Activated CD4-positive, alpha-beta T cell treated with anti-CD3 and anti-CD28 coated beads, Interleukin-2, amount 10 ng/mL, durations not matched to agents 24 days and 14 days (primary cell): ENCODE data around the gene ALX4. TPM values are rescaled to one million over a fixed set of nuclear protein-coding genes. Genes with fewer than 3 reads are reported as not detected.

Experiments
- DNase-seq: peaks from one replicate; pipeline ENCODE4 v3.0.0; 2022
- H3K27ac Mint-ChIP-seq: one replicate; pipeline ENCODE4 v1.8.0; 2022; ENCODE audit warnings: mild to moderate bottlenecking, mixed read lengths
- H3K27me3 Mint-ChIP-seq: one replicate; pipeline ENCODE4 v1.8.0; 2022; ENCODE audit warnings: mixed read lengths
- H3K36me3 Mint-ChIP-seq: one replicate; pipeline ENCODE4 v1.8.0; 2022; ENCODE audit warnings: low read depth, mild to moderate bottlenecking, mixed read lengths
- H3K4me1 Mint-ChIP-seq: one replicate; pipeline ENCODE4 v1.8.0; 2021; ENCODE audit warnings: mixed read lengths
- H3K4me3 Mint-ChIP-seq: one replicate; pipeline ENCODE4 v1.8.0; 2022; ENCODE audit warnings: mild to moderate bottlenecking, moderate library complexity, mixed read lengths
- H3K9me3 Mint-ChIP-seq: one replicate; pipeline ENCODE4 v1.8.0; 2021; ENCODE audit warnings: mixed read lengths
- intact Hi-C: fragments of 100-400 bp; cut with micrococcal nuclease; formaldehyde crosslinking; loops from one replicate; pipeline ENCODE4 v1.15.1; 2023
- total RNA-seq: library from RNA; stranded (reverse); gene quantifications from 2 replicates; pipeline ENCODE4 v1.2.3, GENCODE V29; 2022

The ALX4 gene
- total RNA-seq, 1 donor from 2014 or later = not detected

GRCh38 chr11:44269369-44270351 is 40.3 kb downstream of the ALX4 start:
- H3K27me3 Mint-ChIP-seq = peaks cover 3% of the 10 kb centered on the region
- intact Hi-C loops = no loop called here
- no peak for DNase-seq
- peaks cover 3% of the 10 kb centered on the region for H3K4me1 Mint-ChIP-seq
- H3K4me3 Mint-ChIP-seq = no peak overlapping the region
- no peaks in the 10 kb centered on the region for H3K9me3 Mint-ChIP-seq
- no peaks in the 10 kb centered on the region for H3K36me3 Mint-ChIP-seq
- H3K27ac Mint-ChIP-seq = no peak overlapping the region

GRCh38 chr11:44268614-44269080 is 41.3 kb downstream of the ALX4 start:
- DNase-seq = no peak
- Mint-ChIP-seq H3K4me1 (peaks cover 3% of the 10 kb centered on the region), H3K27ac (no peak overlapping the region), H3K27me3 (peaks cover 3% of the 10 kb centered on the region), H3K36me3 (no peaks in the 10 kb centered on the region), H3K9me3 (no peaks in the 10 kb centered on the region), H3K4me3 (no peak overlapping the region)
- intact Hi-C loops = no loop called here

GRCh38 chr11:44267750-44268613 is 42.0 kb downstream of the ALX4 start:
- Mint-ChIP-seq H3K36me3 (no peaks in the 10 kb centered on the region), H3K4me3 (no peak overlapping the region), H3K9me3 (no peaks in the 10 kb centered on the region), H3K27me3 (no peaks in the 10 kb centered on the region), H3K27ac (no peak overlapping the region), H3K4me1 (peaks cover 3% of the 10 kb centered on the region)
- no peak for DNase-seq
- intact Hi-C loops = no loop called here

GRCh38 chr11:44267006-44267749 is 42.8 kb downstream of the ALX4 start:
- no peak for DNase-seq
- H3K36me3 Mint-ChIP-seq = no peaks in the 10 kb centered on the region
- H3K4me1 Mint-ChIP-seq = peaks cover 3% of the 10 kb centered on the region
- H3K4me3 Mint-ChIP-seq = no peak overlapping the region
- intact Hi-C loops = no loop called here
- H3K27ac Mint-ChIP-seq = no peak overlapping the region
- no peaks in the 10 kb centered on the region for H3K27me3 Mint-ChIP-seq
- H3K9me3 Mint-ChIP-seq = no peaks in the 10 kb centered on the region

GRCh38 chr11:44266056-44266780 is 43.7 kb downstream of the ALX4 start:
- no peak overlapping the region for H3K27ac Mint-ChIP-seq

GRCh38 chr11:44264761-44265160 is 45.2 kb downstream of the ALX4 start:
- no peaks in the 10 kb centered on the region for H3K27me3 Mint-ChIP-seq
- H3K27ac Mint-ChIP-seq = no peak overlapping the region
- H3K36me3 Mint-ChIP-seq = no peaks in the 10 kb centered on the region
- no peak for DNase-seq
- intact Hi-C loops = no loop called here
- H3K4me3 Mint-ChIP-seq = no peak overlapping the region
- peaks cover 3% of the 10 kb centered on the region for H3K4me1 Mint-ChIP-seq
- no peaks in the 10 kb centered on the region for H3K9me3 Mint-ChIP-seq

More at GRCh38 chr11:44266056-44266780, 43.7 kb downstream of the ALX4 start:
- no peak overlapping the region for H3K4me3 Mint-ChIP-seq
- peaks cover 3% of the 10 kb centered on the region for H3K4me1 Mint-ChIP-seq
- no peaks in the 10 kb centered on the region for H3K27me3 Mint-ChIP-seq
- intact Hi-C loops = no loop called here
- no peaks in the 10 kb centered on the region for H3K36me3 Mint-ChIP-seq
- DNase-seq = no peak
- no peaks in the 10 kb centered on the region for H3K9me3 Mint-ChIP-seq

GRCh38 chr11:44264438-44264749 is 45.5 kb downstream of the ALX4 start:
- intact Hi-C loops = no loop called here
- Mint-ChIP-seq H3K36me3 (no peaks in the 10 kb centered on the region), H3K4me3 (no peak overlapping the region), H3K9me3 (no peaks in the 10 kb centered on the region), H3K4me1 (peaks cover 3% of the 10 kb centered on the region), H3K27me3 (no peaks in the 10 kb centered on the region), H3K27ac (no peak overlapping the region)
- DNase-seq = no peak

GRCh38 chr11:44263738-44264437 is 46.1 kb downstream of the ALX4 start:
- Mint-ChIP-seq H3K9me3 (no peaks in the 10 kb centered on the region), H3K36me3 (no peaks in the 10 kb centered on the region), H3K4me3 (no peak overlapping the region), H3K4me1 (peaks cover 5% of the 10 kb centered on the region), H3K27me3 (no peaks in the 10 kb centered on the region), H3K27ac (no peak overlapping the region)
- intact Hi-C loops = no loop called here
- no peak for DNase-seq

- H3K4me1 Mint-ChIP-seq = peaks cover 16% of the 10 kb centered on the region
- no peak for DNase-seq
- H3K27ac Mint-ChIP-seq = no peak overlapping the region
- H3K36me3 Mint-ChIP-seq = no peaks in the 10 kb centered on the region
- no peaks in the 10 kb centered on the region for H3K27me3 Mint-ChIP-seq
- no peaks in the 10 kb centered on the region for H3K9me3 Mint-ChIP-seq
- intact Hi-C loops = no loop called here
- H3K4me3 Mint-ChIP-seq = no peak overlapping the region
Measured at GRCh38 chr11:44261800-44262591, 47.9 kb downstream of the ALX4 start.

- intact Hi-C loops = no loop called here
- no peaks in the 10 kb centered on the region for H3K36me3 Mint-ChIP-seq
- H3K4me3 Mint-ChIP-seq = no peak overlapping the region
- peaks cover 20% of the 10 kb centered on the region for H3K4me1 Mint-ChIP-seq
- no peaks in the 10 kb centered on the region for H3K27me3 Mint-ChIP-seq
- no peak overlapping the region for H3K27ac Mint-ChIP-seq
- no peak for DNase-seq
- peaks cover 4% of the 10 kb centered on the region for H3K9me3 Mint-ChIP-seq
Measured at GRCh38 chr11:44260081-44260480, 49.9 kb downstream of the ALX4 start.

- Mint-ChIP-seq H3K27ac (no peak overlapping the region), H3K4me3 (no peak overlapping the region), H3K9me3 (peaks cover 4% of the 10 kb centered on the region), H3K4me1 (peaks cover 20% of the 10 kb centered on the region), H3K27me3 (no peaks in the 10 kb centered on the region), H3K36me3 (no peaks in the 10 kb centered on the region)
- DNase-seq = no peak
- intact Hi-C loops = no loop called here
Measured at GRCh38 chr11:44258839-44259420, 51.0 kb downstream of the ALX4 start.

- no peak overlapping the region for H3K4me3 Mint-ChIP-seq
- peaks cover under 1% of the 10 kb centered on the region for H3K36me3 Mint-ChIP-seq
- H3K27ac Mint-ChIP-seq = no peak overlapping the region
- H3K27me3 Mint-ChIP-seq = no peaks in the 10 kb centered on the region
- peaks cover 9% of the 10 kb centered on the region for H3K9me3 Mint-ChIP-seq
- no peak for DNase-seq
- intact Hi-C loops = no loop called here
- peaks cover 20% of the 10 kb centered on the region for H3K4me1 Mint-ChIP-seq
Measured at GRCh38 chr11:44258190-44258489, 51.8 kb downstream of the ALX4 start.
